ENCODE measurements around the gene TRIOBP.

GRCh38 chr22:37753746-37754145 lies 56.9 kb downstream of the TRIOBP start:
- TF ChIP-seq CTCF (IDR thresholded peaks at IDR 0.05) = no peak
- no peak for TF ChIP-seq POLR2A (IDR thresholded peaks at IDR 0.05)

Data from Peyer's patch (tissue), 4 donors.